NCI-H2196 treated with DMSO at 0.1 percent for 48 hours (cell line): ENCODE measurements around the gene UQCRH.
A peak's percentile ranks its signal among the peaks of the same experiment; 100 is the strongest.

Experiments used
- DNase-seq: peaks from one replicate; lab custom pipeline; 2025; ENCODE audit not compliant: unreplicated experiment; lab: John Stamatoyannopoulos, UW

UQCRH gene

GRCh38 chr1:46303038-46303871, at the start of gene UQCRH, which contains the start of gene LRRC41:
TSS of gene UQCRH (plus strand) at chr1:46303698. CDS start at chr1:46303767, 69 bp downstream.
TSS of gene LRRC41 (minus strand) at chr1:46303616. CDS start at chr1:46303322, 294 bp downstream.
- peak; percentile 93 for DNase-seq

GRCh38 chr1:46254668-46255067, 48.8 kb upstream of the UQCRH start:
- DNase-seq, result no peak

- DNase-seq, result no peak
These were observed 47.0 kb upstream of the UQCRH start for GRCh38 chr1:46256523-46256922.

GRCh38 chr1:46262508-46262907, 41.0 kb upstream of the UQCRH start:
- no peak for DNase-seq

- no peak for DNase-seq
These were observed 40.4 kb upstream of the UQCRH start for GRCh38 chr1:46263146-46263545.

- DNase-seq, result no peak
These were observed 34.9 kb upstream of the UQCRH start for GRCh38 chr1:46268578-46268977.

GRCh38 chr1:46274225-46275029, 29.1 kb upstream of the UQCRH start:
- DNase-seq, result no peak

- DNase-seq, result no peak
These were observed 28.5 kb upstream of the UQCRH start for GRCh38 chr1:46275030-46275337.

- no peak for DNase-seq
These were observed 25.7 kb upstream of the UQCRH start for GRCh38 chr1:46277658-46278373.

- DNase-seq, result no peak
These were observed 24.7 kb upstream of the UQCRH start for GRCh38 chr1:46278807-46279206.

- no peak for DNase-seq
These were observed 23.4 kb upstream of the UQCRH start for GRCh38 chr1:46280092-46280491.

- DNase-seq, result no peak
These were observed 22.5 kb upstream of the UQCRH start for GRCh38 chr1:46281021-46281420.

GRCh38 chr1:46284058-46284457, 19.4 kb upstream of the UQCRH start:
- no peak for DNase-seq

- DNase-seq, result no peak
These were observed 18.6 kb upstream of the UQCRH start for GRCh38 chr1:46284597-46285564.

- DNase-seq, result no peak
These were observed 17.6 kb upstream of the UQCRH start for GRCh38 chr1:46285730-46286477.

GRCh38 chr1:46288485-46289133, 14.9 kb upstream of the UQCRH start:
- no peak for DNase-seq

GRCh38 chr1:46289134-46289494, 14.4 kb upstream of the UQCRH start:
- no peak for DNase-seq

GRCh38 chr1:46289976-46290375, 13.5 kb upstream of the UQCRH start:
- no peak for DNase-seq

GRCh38 chr1:46295306-46295705, 8.2 kb upstream of the UQCRH start:
- DNase-seq, result no peak
